GM12878 (cell line): ENCODE results near the gene GRM1. TPM values are rescaled to one million over a fixed set of nuclear protein-coding genes. Genes with fewer than 3 reads are reported as not detected.

Experiments
- ATAC-seq: fragments of 200-7000 bp; cut with Tn5 transposase; 3 replicates; pipeline ENCODE4 v1.9.1; 2020; ENCODE audit warnings: mild to moderate bottlenecking, moderate library complexity
- BruUV-seq: library from RNA; stranded (reverse); fragments of 400-500 nt; replicated peaks from 2 replicates; lab custom pipeline; 2021; lab: Mats Ljungman, UMichigan
- CTCF ChIA-PET: fragments of 300-600 bp; sonication (Branson Sonifier 250); formaldehyde crosslinking; extraction: SDS; loops from one replicate; lab custom pipeline; 2021; ENCODE audit warnings: inconsistent platforms; lab: Yijun Ruan, JAX
- POLR2A ChIA-PET: fragments of 350-600 bp; formaldehyde crosslinking; extraction: SDS; loops from one replicate; lab custom pipeline; 2021; ENCODE audit warnings: inconsistent platforms; lab: Charles Lee
- RAD21 ChIA-PET: fragments of 300-600 bp; sonication (Branson Sonifier 250); formaldehyde crosslinking; loops from one replicate; lab custom pipeline; 2023; ENCODE audit warnings: antibody characterized with exemption; ENCODE audit not compliant: unreplicated experiment; lab: Charles Lee
- SMC1A ChIA-PET: fragments of 300-600 bp; sonication (Branson Sonifier 250); formaldehyde crosslinking; loops from one replicate; lab custom pipeline; 2023; ENCODE audit not compliant: unreplicated experiment, uncharacterized antibody; lab: Charles Lee
- DNase-seq: peaks from one replicate; pipeline ENCODE4 v3.0.0-alpha.2; 2011; ENCODE audit warnings: low read depth, low spot score
- FAIRE-seq: peaks from 3 replicates; lab custom pipeline; 2011; peaks lifted over from hg19 to GRCh38; lab: Jason Lieb, UNC
- H2AFZ ChIP-seq: 2 replicates; pipeline ENCODE4 v1.6.0; 2011; ENCODE audit warnings: low read depth, low read length, control low read depth; ENCODE audit not compliant: control insufficient read depth
- H3K27ac ChIP-seq: 2 replicates; pipeline ENCODE4 v1.5.1; 2011; ENCODE audit warnings: control low read depth; ENCODE audit not compliant: control insufficient read depth, insufficient read depth
- H3K27me3 ChIP-seq, 2 experiments: replicated peaks in 1 of 2; 2 replicates each; pipeline versions ENCODE4 v1.6.0 to v1.6.1; 2011; ENCODE audit warnings: low read length in 1 of 2; ENCODE audit not compliant: control insufficient read depth in 2 of 2, insufficient read depth in 2 of 2
- H3K36me3 ChIP-seq, 2 experiments: 2 replicates each; pipeline ENCODE4 v1.5.1; 2011; ENCODE audit warnings: low read length in 1 of 2; ENCODE audit not compliant: control insufficient read depth in 2 of 2, insufficient read depth in 2 of 2
- H3K4me1 ChIP-seq: 2 replicates; pipeline ENCODE4 v1.6.1; 2011; ENCODE audit warnings: mild to moderate bottlenecking, low read length, moderate library complexity, mixed read lengths; ENCODE audit not compliant: control insufficient read depth, insufficient read depth
- H3K4me2 ChIP-seq: 2 replicates; pipeline ENCODE4 v1.6.0; 2011; ENCODE audit warnings: control low read depth; ENCODE audit not compliant: control insufficient read depth, insufficient read depth
- H3K4me3 ChIP-seq: fragments of 200-600 bp; sonication (generic); 2 replicates; pipeline ENCODE4 v1.5.1; 2016
- H3K79me2 ChIP-seq: 2 replicates; pipeline ENCODE4 v1.6.0; 2011; ENCODE audit warnings: low read length; ENCODE audit not compliant: control insufficient read depth, insufficient read depth
- H3K9ac ChIP-seq: 2 replicates; pipeline ENCODE4 v1.8.0; 2011; ENCODE audit warnings: low read length, control low read depth, mixed read lengths; ENCODE audit not compliant: control insufficient read depth, insufficient read depth
- H3K9me3 ChIP-seq: replicated peaks from 3 replicates; pipeline ENCODE4 v1.5.1; 2011; ENCODE audit warnings: mild to moderate bottlenecking, low read length; ENCODE audit not compliant: control insufficient read depth, insufficient read depth
- H4K20me1 ChIP-seq: 2 replicates; pipeline ENCODE4 v1.6.0; 2011; ENCODE audit not compliant: control insufficient read depth, insufficient read depth
- BRCA1 ChIP-seq: IDR thresholded peaks from 2 replicates; pipeline ENCODE4 v1.6.1; 2011; ENCODE audit warnings: low read depth, low read length, improper control_type of control experiment
- E2F4 ChIP-seq: IDR thresholded peaks from 2 replicates; pipeline ENCODE4 v1.6.1; 2012; ENCODE audit warnings: low read depth, low read length, improper control_type of control experiment
- EED ChIP-seq: sonication (generic); IDR thresholded peaks from 2 replicates; pipeline ENCODE4 v1.6.1; 2016; ENCODE audit warnings: antibody characterized with exemption, low read depth
- MYB ChIP-seq: fragments of 150-350 bp; IDR thresholded peaks from 2 replicates; pipeline ENCODE4 v1.6.1; 2014; ENCODE audit warnings: mild to moderate bottlenecking, low read depth, low read length, borderline replicate concordance
- NR2C2 ChIP-seq: IDR thresholded peaks from 2 replicates; pipeline ENCODE4 v1.6.1; 2011; ENCODE audit warnings: borderline replicate concordance, low read depth; ENCODE audit not compliant: control insufficient read depth, insufficient read length
- POU2F2 ChIP-seq: IDR thresholded peaks from 3 replicates; pipeline ENCODE4 v1.6.1; 2011; ENCODE audit warnings: low read depth, mild to moderate bottlenecking, low read length, borderline replicate concordance
- SREBF2 ChIP-seq: IDR thresholded peaks from 2 replicates; pipeline ENCODE4 v1.6.1; 2012; ENCODE audit warnings: mild to moderate bottlenecking, low read length
- SUZ12 ChIP-seq: fragments of 200-600 bp; sonication (generic); IDR thresholded peaks from one replicate; pipeline ENCODE4 v1.6.1; 2018; ENCODE audit warnings: antibody characterized with exemption, mild to moderate bottlenecking; ENCODE audit not compliant: unreplicated experiment
- ZNF687 ChIP-seq: fragments of 450-650 bp; IDR thresholded peaks from 2 replicates; pipeline ENCODE4 v1.6.1; 2017; ENCODE audit warnings: mild to moderate bottlenecking, moderate library complexity
- WGBS: methylation state at CpG from one replicate; pipeline ENCODE4 v1.1.6; 2016; ENCODE audit warnings: low lambda C conversion rate; ENCODE audit not compliant: insufficient replicate concordance, insufficient coverage; ENCODE audit errors: missing lambda C conversion rate; 5-methylcytosine and 5-hydroxymethylcytosine counted together
- in situ Hi-C: fragments of 300-500 bp; cut with MboI; formaldehyde crosslinking; loops from 9 replicates; pipeline ENCODE4 v1.14.3; 2018; ENCODE audit warnings: mixed read lengths
- intact Hi-C: fragments of 100-400 bp; cut with micrococcal nuclease; formaldehyde crosslinking; loops from one replicate; pipeline ENCODE4 v1.14.2; 2022; ENCODE audit not compliant: unreplicated experiment
- polyA plus RNA-seq, 11 experiments: library from polyadenylated mRNA; depleted of rRNA in 4 of 11; unstranded in 6 of 11; stranded (reverse) in 5 of 11; fragments of >200 nt; fragmentation: Nextera tagmentation in 4 of 11; fragmentation: Illumina TruSeq in 1 of 11; extraction: Ambion mirVana in 4 of 11; extraction: Trizol in 1 of 11; gene quantifications; 1 replicate in 1 of 11; 2 replicates in 10 of 11; pipeline versions ENCODE4 v1.2.1 to v1.2.3, GENCODE V29; 2011 to 2016; ENCODE audit warnings: inconsistent platforms in 2 of 11, missing spikeins in 2 of 11, low read depth in 1 of 11
- total RNA-seq, 4 experiments: library from RNA; depleted of rRNA in 3 of 4; stranded (reverse); fragments of >200 nt in 3 of 4; fragmentation: Illumina TruSeq in 1 of 4; extraction: Trizol in 1 of 4; gene quantifications; 2 replicates each; pipeline versions ENCODE4 v1.2.1 to v1.2.3, GENCODE V29; 2013 to 2021
- TF ChIP-seq, protein P1 (sequence below): fragments of 450-650 bp; IDR thresholded peaks from 2 replicates; pipeline ENCODE4 v1.6.1; 2017; ENCODE audit warnings: antibody characterized with exemption, mild to moderate bottlenecking, moderate library complexity
- TF ChIP-seq, protein P2 (sequence below): fragments of 450-650 bp; IDR thresholded peaks from 2 replicates; pipeline ENCODE4 v1.6.1; 2017; ENCODE audit warnings: mild to moderate bottlenecking

The GRM1 gene
- total and polyA plus RNA-seq, 10 of the 15 experiments (the other 5 are each of a cell fraction or from before 2014, with no cell fraction given) = 0.04 TPM; not detected in 9

GRCh38 chr6:146029573-146030184 lies 817 bp downstream of the GRM1 start:
- no TSS peak for BruUV-seq
- Histone ChIP-seq H3K27ac (no peak overlapping the region), H4K20me1 (no peaks in the 10 kb centered on the region), H3K36me3 (no peaks in the 10 kb centered on the region), H3K9ac (no peak overlapping the region), H3K79me2 (no peaks in the 10 kb centered on the region), H3K4me1 (no peaks in the 10 kb centered on the region), H2AFZ (no peak overlapping the region), H3K27me3 (peaks cover 0 to 4% of the 10 kb centered on the region in 2 experiments; a peak in 3 of 4 replicates), H3K9me3 (no peaks in the 10 kb centered on the region), H3K4me2 (no peak overlapping the region), H3K4me3 (no peak overlapping the region)
- in situ Hi-C loops (no loop called here), intact Hi-C loops (no loop called here)
- WGBS = 36% methylated on average over 25 of the region's 25 CpGs
- RAD21 ChIA-PET = no interaction called here
- no peak for FAIRE-seq
- POLR2A ChIA-PET = no interaction called here
- ATAC-seq = no peak
- CTCF ChIA-PET = no interaction called here
- no peak for TF ChIP-seq E2F4
- TF ChIP-seq, protein P1, sequence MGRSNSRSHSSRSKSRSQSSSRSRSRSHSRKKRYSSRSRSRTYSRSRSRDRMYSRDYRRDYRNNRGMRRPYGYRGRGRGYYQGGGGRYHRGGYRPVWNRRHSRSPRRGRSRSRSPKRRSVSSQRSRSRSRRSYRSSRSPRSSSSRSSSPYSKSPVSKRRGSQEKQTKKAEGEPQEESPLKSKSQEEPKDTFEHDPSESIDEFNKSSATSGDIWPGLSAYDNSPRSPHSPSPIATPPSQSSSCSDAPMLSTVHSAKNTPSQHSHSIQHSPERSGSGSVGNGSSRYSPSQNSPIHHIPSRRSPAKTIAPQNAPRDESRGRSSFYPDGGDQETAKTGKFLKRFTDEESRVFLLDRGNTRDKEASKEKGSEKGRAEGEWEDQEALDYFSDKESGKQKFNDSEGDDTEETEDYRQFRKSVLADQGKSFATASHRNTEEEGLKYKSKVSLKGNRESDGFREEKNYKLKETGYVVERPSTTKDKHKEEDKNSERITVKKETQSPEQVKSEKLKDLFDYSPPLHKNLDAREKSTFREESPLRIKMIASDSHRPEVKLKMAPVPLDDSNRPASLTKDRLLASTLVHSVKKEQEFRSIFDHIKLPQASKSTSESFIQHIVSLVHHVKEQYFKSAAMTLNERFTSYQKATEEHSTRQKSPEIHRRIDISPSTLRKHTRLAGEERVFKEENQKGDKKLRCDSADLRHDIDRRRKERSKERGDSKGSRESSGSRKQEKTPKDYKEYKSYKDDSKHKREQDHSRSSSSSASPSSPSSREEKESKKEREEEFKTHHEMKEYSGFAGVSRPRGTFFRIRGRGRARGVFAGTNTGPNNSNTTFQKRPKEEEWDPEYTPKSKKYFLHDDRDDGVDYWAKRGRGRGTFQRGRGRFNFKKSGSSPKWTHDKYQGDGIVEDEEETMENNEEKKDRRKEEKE = no peak
- TF ChIP-seq, protein P2, sequence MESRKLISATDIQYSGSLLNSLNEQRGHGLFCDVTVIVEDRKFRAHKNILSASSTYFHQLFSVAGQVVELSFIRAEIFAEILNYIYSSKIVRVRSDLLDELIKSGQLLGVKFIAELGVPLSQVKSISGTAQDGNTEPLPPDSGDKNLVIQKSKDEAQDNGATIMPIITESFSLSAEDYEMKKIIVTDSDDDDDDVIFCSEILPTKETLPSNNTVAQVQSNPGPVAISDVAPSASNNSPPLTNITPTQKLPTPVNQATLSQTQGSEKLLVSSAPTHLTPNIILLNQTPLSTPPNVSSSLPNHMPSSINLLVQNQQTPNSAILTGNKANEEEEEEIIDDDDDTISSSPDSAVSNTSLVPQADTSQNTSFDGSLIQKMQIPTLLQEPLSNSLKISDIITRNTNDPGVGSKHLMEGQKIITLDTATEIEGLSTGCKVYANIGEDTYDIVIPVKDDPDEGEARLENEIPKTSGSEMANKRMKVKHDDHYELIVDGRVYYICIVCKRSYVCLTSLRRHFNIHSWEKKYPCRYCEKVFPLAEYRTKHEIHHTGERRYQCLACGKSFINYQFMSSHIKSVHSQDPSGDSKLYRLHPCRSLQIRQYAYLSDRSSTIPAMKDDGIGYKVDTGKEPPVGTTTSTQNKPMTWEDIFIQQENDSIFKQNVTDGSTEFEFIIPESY = no peak
- no peak for TF ChIP-seq SREBF2
- no peak for TF ChIP-seq BRCA1
- no peak for TF ChIP-seq EED
- TF ChIP-seq MYB = no peak
- no peak for TF ChIP-seq NR2C2
- no peak for TF ChIP-seq ZNF687
- TF ChIP-seq SUZ12 = no peak
- no peak for TF ChIP-seq POU2F2
- SMC1A ChIA-PET = interaction anchor here (1.3 kb wide), 1 partner anchor 8 kb away, joined by 3 read pairs; no protein-coding TSS in a partner anchor
- DNase-seq = no peak
